HG03354 (cell line): ENCODE data around the gene LIPT2.

Source experiments
- ATAC-seq: cut with Tn5 transposase; IDR thresholded peaks from one replicate; pipeline ENCODE4 v1.9.1; 2021; ENCODE audit warnings: mild to moderate bottlenecking; ENCODE audit not compliant: unreplicated experiment, poor library complexity, severe bottlenecking

LIPT2 gene

GRCh38 chr11:74468521-74468920, 25.0 kb downstream of the LIPT2 start:
- no peak for ATAC-seq

- ATAC-seq: no peak
These were observed 25.5 kb downstream of the LIPT2 start for GRCh38 chr11:74468058-74468457.

- ATAC-seq: no peak
These were observed 26.3 kb downstream of the LIPT2 start, which contains the start of gene KCNE3 for GRCh38 chr11:74466916-74467885. KCNE3 (minus strand) TSS chr11:74467549; CDS start chr11:74457563, 9,986 bp downstream.

- ATAC-seq: no peak
These were observed 28.2 kb downstream of the LIPT2 start for GRCh38 chr11:74465291-74465708.

GRCh38 chr11:74464746-74465145, 28.8 kb downstream of the LIPT2 start:
- ATAC-seq: no peak

- ATAC-seq: no peak
These were observed 30.3 kb downstream of the LIPT2 start for GRCh38 chr11:74463216-74463615.

GRCh38 chr11:74462631-74463030, 30.9 kb downstream of the LIPT2 start:
- no peak for ATAC-seq

GRCh38 chr11:74462009-74462408, 31.5 kb downstream of the LIPT2 start:
- ATAC-seq: no peak

GRCh38 chr11:74460481-74461154, 32.9 kb downstream of the LIPT2 start:
- ATAC-seq: no peak

- no peak for ATAC-seq
These were observed 33.5 kb downstream of the LIPT2 start for GRCh38 chr11:74460065-74460464.

- no peak for ATAC-seq
These were observed 33.9 kb downstream of the LIPT2 start for GRCh38 chr11:74459584-74459983.

- ATAC-seq: no peak
These were observed 36.2 kb downstream of the LIPT2 start for GRCh38 chr11:74457356-74457755.

GRCh38 chr11:74453373-74453975, 40.0 kb downstream of the LIPT2 start:
- ATAC-seq: peak; percentile 45

- ATAC-seq: no peak
These were observed 41.2 kb downstream of the LIPT2 start for GRCh38 chr11:74452366-74452765.

- ATAC-seq: no peak
These were observed 43.2 kb downstream of the LIPT2 start for GRCh38 chr11:74450318-74450717.

- no peak for ATAC-seq
These were observed 44.1 kb downstream of the LIPT2 start for GRCh38 chr11:74449369-74449931.

- ATAC-seq: no peak
These were observed 45.8 kb downstream of the LIPT2 start for GRCh38 chr11:74447720-74448119.

- no peak for ATAC-seq
These were observed 47.0 kb downstream of the LIPT2 start for GRCh38 chr11:74446532-74446938.

- no peak for ATAC-seq
These were observed 49.2 kb downstream of the LIPT2 start for GRCh38 chr11:74444173-74444826.
